GM21576 (cell line): ENCODE data around the gene NHERF1.

ENCODE experiments used
- ATAC-seq: cut with Tn5 transposase; IDR thresholded peaks from one replicate; pipeline ENCODE4 v1.9.1; 2021; ENCODE audit warnings: mild to moderate bottlenecking, moderate library complexity; ENCODE audit not compliant: unreplicated experiment

Gene NHERF1

GRCh38 chr17:74732042-74732867 lies 16.2 kb upstream of the NHERF1 start:
- ATAC-seq = no peak

DNA sequence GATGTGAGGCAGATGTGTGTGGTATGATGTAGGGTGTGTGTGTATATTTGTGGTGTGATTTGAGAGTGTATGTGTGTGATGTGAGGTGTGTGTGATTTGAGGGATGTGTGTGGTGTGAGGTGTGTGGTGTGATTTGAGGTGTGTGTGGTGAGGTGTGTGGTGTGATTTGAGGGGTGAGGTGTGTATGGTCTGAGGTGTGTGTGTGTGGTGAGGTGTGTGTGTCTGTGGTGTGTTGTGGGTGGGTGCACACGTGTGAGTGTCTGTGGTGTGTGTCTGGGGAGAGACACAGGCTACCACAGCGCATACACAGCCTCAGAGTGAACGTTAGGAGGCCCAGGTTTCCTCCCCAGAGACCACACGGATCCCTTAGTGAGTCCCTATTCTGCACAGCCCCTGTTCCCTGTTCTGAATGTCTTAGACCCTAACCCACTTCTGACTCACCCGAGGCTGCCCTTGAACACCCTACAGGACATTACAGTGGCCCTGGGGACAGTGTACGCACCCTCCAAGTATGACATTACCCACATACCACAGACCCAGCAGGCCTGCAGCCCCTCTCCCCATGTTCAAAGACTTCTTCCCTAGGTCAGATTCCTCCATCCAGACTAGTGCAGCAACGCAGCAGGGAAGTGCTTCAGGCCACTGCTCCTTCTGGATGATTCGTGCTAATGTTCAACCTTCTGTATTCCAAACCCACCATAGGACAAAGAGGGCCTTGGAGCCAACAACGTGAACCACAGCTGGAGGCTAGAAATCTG lies 14.9 kb upstream of the NHERF1 start:
- no peak for ATAC-seq

- no peak for ATAC-seq
These were observed 14.2 kb upstream of the NHERF1 start for GRCh38 chr17:74734256-74734655.

- ATAC-seq = peak; percentile 36
These were observed 11.7 kb upstream of the NHERF1 start, which contains the start of gene RAB37 for GRCh38 chr17:74736513-74737298. Gene RAB37 (plus strand): TSS chr17:74737256. CDS start chr17:74737273, 17 bp downstream.

GRCh38 chr17:74737299-74738050 lies 11.0 kb upstream of the NHERF1 start:
- ATAC-seq = no peak

GRCh38 chr17:74738051-74738996 lies 10.1 kb upstream of the NHERF1 start:
- peak; percentile 55 for ATAC-seq

- ATAC-seq = no peak
These were observed 9.1 kb upstream of the NHERF1 start for GRCh38 chr17:74739227-74739831.

DNA sequence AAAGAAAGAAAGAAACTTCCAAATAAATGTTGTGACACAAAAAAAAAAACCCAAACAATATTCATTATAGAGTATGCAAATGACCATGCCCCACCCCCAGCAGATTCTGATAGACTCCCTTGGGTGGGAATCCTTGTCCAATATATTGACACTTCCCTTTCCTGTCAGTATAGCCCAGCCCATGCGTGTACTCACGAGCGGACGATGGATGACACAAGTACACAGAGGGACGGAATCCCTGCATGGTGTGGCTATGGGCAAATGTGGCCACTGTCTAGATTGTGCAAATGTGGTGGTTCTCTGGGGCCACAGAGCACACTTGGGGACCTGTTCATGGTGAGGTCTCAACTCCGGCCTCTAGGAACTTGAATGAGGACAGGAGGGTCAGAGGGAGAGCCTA lies 8.3 kb upstream of the NHERF1 start:
- ATAC-seq = no peak

GRCh38 chr17:74740641-74741387 lies 7.6 kb upstream of the NHERF1 start:
- ATAC-seq = no peak

DNA sequence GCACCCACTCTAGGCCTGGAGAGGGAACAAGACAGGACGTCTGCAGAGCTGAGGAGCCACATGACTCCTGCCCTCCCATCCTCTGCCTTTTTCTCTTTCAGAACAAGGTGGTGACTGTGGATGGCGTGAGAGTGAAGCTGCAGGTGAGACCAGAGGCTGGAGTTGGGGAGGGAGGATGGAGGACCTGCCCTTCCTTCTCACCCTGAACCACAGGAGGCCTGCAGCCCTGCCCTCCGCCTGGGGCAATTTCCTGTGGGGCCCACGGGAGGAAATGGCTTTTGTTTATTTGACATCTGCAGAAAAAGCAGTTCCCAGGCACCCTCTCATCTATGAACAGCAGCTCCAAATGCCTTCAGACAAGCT lies 6.3 kb upstream of the NHERF1 start:
- peak; percentile 46 for ATAC-seq

DNA sequence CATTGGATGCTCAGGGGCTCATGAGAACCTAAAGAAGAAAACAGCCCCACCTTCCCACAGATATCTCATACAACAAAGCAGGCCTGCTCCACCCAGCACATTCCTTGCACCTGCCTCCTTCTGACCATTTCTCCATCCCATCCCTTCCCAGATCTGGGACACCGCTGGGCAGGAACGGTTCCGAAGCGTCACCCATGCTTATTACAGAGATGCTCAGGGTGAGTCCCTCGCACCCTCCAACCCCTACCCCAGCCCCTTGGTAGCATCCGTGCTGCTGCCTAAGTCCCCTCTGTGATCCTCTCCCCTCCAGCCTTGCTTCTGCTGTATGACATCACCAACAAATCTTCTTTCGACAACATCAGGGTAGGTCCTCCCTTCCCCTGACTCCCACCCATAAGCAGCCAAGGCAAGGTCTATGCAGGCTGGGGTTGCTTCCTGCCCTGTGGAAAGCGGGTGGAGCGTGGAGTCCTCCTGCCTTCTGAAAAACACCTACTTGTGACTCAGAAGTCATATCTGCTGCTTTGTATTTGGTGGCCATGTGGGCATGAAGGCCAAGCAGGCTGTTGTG lies 5.4 kb upstream of the NHERF1 start:
- no peak for ATAC-seq

- no peak for ATAC-seq
These were observed 4.7 kb upstream of the NHERF1 start for GRCh38 chr17:74743755-74744154.

GRCh38 chr17:74744349-74744713 lies 4.1 kb upstream of the NHERF1 start:
- ATAC-seq = no peak

DNA sequence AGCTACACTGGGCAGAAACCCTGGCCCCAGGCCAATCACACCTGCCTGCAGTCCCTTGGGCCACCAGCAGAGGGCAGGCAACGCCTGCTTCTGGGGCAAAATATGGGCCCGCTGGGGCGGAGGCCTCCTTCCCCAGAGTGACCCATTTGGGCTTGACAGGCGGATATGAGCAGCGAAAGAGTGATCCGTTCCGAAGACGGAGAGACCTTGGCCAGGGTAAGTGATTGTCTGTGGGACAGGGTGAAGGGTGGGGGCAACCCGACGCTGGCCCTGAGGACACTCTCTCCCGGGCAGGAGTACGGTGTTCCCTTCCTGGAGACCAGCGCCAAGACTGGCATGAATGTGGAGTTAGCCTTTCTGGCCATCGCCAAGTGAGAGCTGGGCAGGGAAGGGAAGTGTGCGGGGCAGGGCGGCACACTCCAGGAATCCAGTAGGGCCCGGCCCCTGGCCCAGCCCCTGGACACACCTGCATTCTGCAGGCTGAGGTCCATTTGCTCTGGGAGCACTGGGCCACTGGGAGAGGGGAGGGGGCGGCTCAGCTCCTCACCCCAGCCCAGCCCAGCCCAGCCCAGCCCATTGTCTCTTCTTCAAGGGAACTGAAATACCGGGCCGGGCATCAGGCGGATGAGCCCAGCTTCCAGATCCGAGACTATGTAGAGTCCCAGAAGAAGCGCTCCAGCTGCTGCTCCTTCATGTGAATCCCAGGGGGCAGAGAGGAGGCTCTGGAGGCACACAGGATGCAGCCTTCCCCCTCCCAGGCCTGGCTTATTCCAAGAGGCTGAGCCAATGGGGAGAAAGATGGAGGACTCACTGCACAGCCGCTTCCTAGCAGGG lies 3.5 kb upstream of the NHERF1 start:
- ATAC-seq = no peak

DNA sequence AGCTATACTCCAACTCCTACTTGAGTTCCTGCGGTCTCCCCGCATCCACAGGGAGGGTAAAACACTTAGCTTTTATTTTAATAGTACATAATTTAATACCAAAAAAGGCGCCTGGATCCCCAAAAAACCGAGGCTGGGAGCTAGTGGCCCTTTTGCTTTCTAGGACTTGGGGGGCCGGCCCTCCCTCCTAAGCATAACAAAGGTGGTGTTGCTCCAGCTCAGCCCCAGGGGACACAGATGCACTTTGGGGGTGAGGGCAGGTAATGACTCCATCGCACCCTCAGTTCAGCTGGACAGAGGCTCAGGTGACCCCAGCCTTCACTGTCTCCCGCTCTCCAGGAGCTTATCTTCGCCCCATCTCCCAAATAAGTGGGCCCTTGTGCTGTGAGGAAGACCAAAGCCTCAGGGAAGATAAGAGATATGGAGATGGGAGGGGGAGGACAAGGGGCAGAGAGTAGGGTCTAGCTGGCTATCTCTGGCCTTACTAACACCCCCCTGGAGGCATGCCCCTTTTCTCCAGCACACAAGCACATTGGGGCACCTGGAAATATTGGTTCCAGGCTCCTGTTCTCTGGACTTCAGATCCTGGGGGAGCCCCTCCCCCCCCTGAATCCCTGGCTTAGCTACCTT lies 2.8 kb upstream of the NHERF1 start:
- no peak for ATAC-seq

DNA sequence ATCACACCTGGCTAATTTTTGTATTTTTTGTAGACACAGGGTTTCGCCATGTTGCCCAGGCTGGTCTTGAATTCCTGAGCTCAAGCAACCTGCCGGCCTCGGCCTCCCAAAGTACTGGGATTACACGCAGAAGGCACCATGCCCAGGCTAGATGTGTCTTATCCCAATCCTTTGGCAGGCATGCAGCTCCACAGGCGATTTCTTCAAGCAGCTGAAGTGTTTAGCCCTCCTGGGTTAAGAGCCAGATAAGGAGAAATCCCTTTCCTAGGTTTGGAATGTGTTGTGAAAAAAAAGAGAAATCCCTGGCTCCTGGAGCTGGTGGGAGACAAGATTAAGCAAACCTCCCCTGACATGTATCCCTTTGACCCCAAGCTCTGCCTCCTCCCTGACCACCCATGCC lies 2.1 kb upstream of the NHERF1 start:
- ATAC-seq = no peak

- ATAC-seq = no peak
These were observed 1.5 kb upstream of the NHERF1 start for GRCh38 chr17:74746922-74747321.
